ENCODE data around the gene ARL2BP.

DNA sequence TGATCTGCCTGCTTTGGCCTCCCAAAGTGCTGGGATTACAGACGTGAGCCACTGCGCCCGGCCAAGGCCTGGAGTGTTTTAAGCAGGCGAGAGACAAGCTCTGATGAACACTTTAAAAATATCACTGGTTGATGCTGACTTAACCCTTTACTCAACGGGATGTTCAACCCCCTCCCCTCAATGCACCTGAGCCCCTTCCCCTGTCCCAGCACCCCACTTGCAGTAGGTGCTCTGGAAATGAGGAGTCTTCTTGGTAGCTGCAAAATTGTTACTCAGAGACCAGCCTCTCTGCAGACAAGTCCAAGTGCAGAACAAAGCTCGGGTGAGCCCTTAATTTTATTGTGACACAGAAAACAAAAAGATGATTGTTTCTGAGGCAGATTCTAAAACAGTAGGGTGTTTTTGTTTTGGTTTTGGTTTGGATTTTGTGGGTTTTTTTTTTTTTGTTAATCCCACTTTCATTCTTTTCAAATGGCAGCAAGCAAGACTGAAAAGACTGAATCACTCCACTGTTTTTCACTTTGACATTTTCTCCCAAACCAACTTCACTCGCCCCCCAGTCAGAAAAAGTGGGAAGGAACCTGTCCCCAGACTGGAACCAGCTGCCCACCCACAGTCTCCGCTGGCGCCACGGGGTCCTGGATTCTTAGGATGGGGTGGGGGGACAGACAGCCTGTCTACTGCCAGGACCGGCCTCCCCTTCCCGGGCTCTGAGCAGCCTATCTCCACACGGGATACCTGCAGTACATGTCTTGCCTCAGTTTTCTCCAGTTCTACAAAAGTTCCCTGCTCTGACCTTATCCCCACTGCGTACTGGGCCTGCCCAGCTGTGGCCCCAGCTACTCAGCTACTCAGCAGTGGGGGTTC, 44.6 kb downstream of the ARL2BP start:
- TF ChIP-seq FOXA1 (IDR thresholded peaks at IDR 0.05) (no peak), RAD21 (IDR thresholded peaks at IDR 0.05) (no peak), EGR1 (IDR thresholded peaks at IDR 0.05; ENCODE audit: low read depth in 2 of 2) (no peak), HNF4G (IDR thresholded peaks at IDR 0.05) (no peak), FOXA2 (IDR thresholded peaks at IDR 0.05) (no peak), SP1 (IDR thresholded peaks at IDR 0.05) (no peak), TAF1 (conservative IDR thresholded peaks at IDR 0.05) (no peak), JUND (IDR thresholded peaks at IDR 0.05) (no peak), YY1 (IDR thresholded peaks at IDR 0.05) (no peak)
- TF ChIP-seq, protein P1, sequence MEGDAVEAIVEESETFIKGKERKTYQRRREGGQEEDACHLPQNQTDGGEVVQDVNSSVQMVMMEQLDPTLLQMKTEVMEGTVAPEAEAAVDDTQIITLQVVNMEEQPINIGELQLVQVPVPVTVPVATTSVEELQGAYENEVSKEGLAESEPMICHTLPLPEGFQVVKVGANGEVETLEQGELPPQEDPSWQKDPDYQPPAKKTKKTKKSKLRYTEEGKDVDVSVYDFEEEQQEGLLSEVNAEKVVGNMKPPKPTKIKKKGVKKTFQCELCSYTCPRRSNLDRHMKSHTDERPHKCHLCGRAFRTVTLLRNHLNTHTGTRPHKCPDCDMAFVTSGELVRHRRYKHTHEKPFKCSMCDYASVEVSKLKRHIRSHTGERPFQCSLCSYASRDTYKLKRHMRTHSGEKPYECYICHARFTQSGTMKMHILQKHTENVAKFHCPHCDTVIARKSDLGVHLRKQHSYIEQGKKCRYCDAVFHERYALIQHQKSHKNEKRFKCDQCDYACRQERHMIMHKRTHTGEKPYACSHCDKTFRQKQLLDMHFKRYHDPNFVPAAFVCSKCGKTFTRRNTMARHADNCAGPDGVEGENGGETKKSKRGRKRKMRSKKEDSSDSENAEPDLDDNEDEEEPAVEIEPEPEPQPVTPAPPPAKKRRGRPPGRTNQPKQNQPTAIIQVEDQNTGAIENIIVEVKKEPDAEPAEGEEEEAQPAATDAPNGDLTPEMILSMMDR (IDR thresholded peaks at IDR 0.05; ENCODE audit: low read depth, low read length, missing input control), result no peak
- TF ChIP-seq, protein P2, sequence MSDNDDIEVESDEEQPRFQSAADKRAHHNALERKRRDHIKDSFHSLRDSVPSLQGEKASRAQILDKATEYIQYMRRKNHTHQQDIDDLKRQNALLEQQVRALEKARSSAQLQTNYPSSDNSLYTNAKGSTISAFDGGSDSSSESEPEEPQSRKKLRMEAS (IDR thresholded peaks at IDR 0.05), result no peak
- TF ChIP-seq, protein P3, sequence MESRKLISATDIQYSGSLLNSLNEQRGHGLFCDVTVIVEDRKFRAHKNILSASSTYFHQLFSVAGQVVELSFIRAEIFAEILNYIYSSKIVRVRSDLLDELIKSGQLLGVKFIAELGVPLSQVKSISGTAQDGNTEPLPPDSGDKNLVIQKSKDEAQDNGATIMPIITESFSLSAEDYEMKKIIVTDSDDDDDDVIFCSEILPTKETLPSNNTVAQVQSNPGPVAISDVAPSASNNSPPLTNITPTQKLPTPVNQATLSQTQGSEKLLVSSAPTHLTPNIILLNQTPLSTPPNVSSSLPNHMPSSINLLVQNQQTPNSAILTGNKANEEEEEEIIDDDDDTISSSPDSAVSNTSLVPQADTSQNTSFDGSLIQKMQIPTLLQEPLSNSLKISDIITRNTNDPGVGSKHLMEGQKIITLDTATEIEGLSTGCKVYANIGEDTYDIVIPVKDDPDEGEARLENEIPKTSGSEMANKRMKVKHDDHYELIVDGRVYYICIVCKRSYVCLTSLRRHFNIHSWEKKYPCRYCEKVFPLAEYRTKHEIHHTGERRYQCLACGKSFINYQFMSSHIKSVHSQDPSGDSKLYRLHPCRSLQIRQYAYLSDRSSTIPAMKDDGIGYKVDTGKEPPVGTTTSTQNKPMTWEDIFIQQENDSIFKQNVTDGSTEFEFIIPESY (IDR thresholded peaks at IDR 0.05), result no peak
- TF ChIP-seq, protein P4, sequence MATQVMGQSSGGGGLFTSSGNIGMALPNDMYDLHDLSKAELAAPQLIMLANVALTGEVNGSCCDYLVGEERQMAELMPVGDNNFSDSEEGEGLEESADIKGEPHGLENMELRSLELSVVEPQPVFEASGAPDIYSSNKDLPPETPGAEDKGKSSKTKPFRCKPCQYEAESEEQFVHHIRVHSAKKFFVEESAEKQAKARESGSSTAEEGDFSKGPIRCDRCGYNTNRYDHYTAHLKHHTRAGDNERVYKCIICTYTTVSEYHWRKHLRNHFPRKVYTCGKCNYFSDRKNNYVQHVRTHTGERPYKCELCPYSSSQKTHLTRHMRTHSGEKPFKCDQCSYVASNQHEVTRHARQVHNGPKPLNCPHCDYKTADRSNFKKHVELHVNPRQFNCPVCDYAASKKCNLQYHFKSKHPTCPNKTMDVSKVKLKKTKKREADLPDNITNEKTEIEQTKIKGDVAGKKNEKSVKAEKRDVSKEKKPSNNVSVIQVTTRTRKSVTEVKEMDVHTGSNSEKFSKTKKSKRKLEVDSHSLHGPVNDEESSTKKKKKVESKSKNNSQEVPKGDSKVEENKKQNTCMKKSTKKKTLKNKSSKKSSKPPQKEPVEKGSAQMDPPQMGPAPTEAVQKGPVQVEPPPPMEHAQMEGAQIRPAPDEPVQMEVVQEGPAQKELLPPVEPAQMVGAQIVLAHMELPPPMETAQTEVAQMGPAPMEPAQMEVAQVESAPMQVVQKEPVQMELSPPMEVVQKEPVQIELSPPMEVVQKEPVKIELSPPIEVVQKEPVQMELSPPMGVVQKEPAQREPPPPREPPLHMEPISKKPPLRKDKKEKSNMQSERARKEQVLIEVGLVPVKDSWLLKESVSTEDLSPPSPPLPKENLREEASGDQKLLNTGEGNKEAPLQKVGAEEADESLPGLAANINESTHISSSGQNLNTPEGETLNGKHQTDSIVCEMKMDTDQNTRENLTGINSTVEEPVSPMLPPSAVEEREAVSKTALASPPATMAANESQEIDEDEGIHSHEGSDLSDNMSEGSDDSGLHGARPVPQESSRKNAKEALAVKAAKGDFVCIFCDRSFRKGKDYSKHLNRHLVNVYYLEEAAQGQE (IDR thresholded peaks at IDR 0.05), result no peak
